Activated B cell treated with CpG ODN at 0.5 μM for 24 hours (primary cell): ENCODE data around the gene MYB. TPM values are rescaled to one million over a fixed set of nuclear protein-coding genes. Genes with fewer than 3 reads are reported as not detected.
"Not testable (repeated sequence)": the region's sequence is repeated elsewhere in the genome, so short reads cannot be mapped to it uniquely, and the experiment has no call there.

Source experiments
- ATAC-seq: fragments of 200-7000 bp; cut with Tn5 transposase; one replicate; pipeline ENCODE4 v1.10.0; 2021; ENCODE audit warnings: low read depth, mild to moderate bottlenecking, moderate library complexity
- CTCF ChIA-PET: fragments of 350-600 bp; sonication (Branson Sonifier 250); formaldehyde crosslinking; loops from one replicate; lab custom pipeline; 2021; ENCODE audit warnings: antibody characterized with exemption; lab: Charles Lee
- POLR2A ChIA-PET: fragments of 350-600 bp; sonication (Branson Sonifier 250); formaldehyde crosslinking; loops from one replicate; lab custom pipeline; 2021; ENCODE audit warnings: antibody characterized with exemption; lab: Charles Lee
- DNase-seq: peaks from one replicate; pipeline ENCODE4 v3.0.0; 2022
- H3K27ac Mint-ChIP-seq: one replicate; pipeline ENCODE4 v1.8.0; 2020; ENCODE audit warnings: mixed read lengths
- H3K27me3 Mint-ChIP-seq: one replicate; pipeline ENCODE4 v1.8.0; 2021; ENCODE audit warnings: mixed read lengths
- H3K36me3 Mint-ChIP-seq: one replicate; pipeline ENCODE4 v1.8.0; 2021; ENCODE audit warnings: low read depth, mixed read lengths
- H3K4me1 Mint-ChIP-seq: one replicate; pipeline ENCODE4 v1.8.0; 2021; ENCODE audit warnings: mixed read lengths
- H3K4me3 Mint-ChIP-seq: one replicate; pipeline ENCODE4 v1.8.0; 2020; ENCODE audit warnings: mild to moderate bottlenecking, mixed read lengths
- H3K9me3 Mint-ChIP-seq: one replicate; pipeline ENCODE4 v1.8.0; 2020; ENCODE audit warnings: mixed read lengths
- intact Hi-C: fragments of 100-400 bp; cut with micrococcal nuclease; formaldehyde crosslinking; loops from one replicate; pipeline ENCODE4 v1.15.1; 2024
- total RNA-seq: library from RNA; stranded (reverse); gene quantifications from 2 replicates; pipeline ENCODE4 v1.2.3, GENCODE V29; 2022
- TF ChIP-seq, protein P1 (sequence below): fragments of 200-600 bp; IDR thresholded peaks from one replicate; pipeline ENCODE4 v1.8.0; 2022; ENCODE audit warnings: antibody characterized with exemption, mild to moderate bottlenecking

MYB gene
- total RNA-seq, 1 donor from 2014 or later = 3.2 TPM

DNA sequence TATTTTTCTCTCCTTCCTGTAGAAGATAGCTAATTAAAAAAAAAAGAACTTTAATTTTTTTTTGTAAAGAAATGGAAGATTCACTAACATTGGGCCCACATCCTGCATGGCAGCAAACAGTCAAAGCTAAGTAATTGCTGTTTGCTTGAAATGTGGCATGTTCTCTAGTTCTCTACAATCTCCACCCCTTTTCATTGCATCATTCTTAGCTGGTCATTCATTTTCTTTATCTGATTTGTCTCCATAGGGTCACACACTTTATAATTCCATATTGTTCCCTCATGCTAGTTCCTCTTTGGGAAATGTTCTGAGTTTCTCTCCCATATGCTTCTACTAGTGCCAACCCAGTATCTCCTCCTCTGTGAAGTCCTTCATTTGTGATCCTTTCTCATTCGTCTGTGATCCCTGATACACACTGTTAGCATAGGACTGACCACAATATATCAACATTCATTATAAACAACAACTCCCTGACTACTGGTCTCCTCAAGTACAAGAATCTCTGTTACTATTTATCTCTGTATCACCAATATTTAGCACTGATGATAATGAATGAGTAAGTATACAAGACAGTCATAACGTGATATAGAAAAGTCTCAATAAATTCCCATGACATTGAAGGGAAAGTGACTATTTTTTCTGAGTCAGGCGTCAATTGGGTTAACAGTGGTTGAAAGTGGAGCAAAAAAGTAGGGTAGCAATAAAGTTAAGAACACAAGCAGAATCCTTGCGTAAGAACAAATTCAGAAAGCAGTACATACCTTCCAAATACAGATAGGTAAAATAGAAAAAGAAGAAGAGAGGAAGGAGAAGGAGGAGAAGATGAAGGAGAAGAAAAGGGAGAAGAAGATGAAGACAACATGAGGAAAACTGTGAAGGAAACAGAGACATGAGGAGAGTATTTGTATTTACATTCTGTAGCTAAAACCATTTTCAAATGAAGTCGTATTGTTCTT is 33.2 kb upstream of the MYB start:
- ChIA-PET POLR2A (interaction anchor here (0.7 kb wide), 1 partner anchor 35 kb away, joined by 3 read pairs; no protein-coding TSS in a partner anchor), CTCF (interaction anchor here (0.9 to 1.0 kb wide), 2 partner anchors 36 to 275 kb away, joined by 3 to 4 read pairs; no protein-coding TSS in a partner anchor)
- ATAC-seq = no peak
- Mint-ChIP-seq H3K4me3 (no peak overlapping the region), H3K27ac (no peak overlapping the region), H3K4me1 (peaks cover 30% of the 10 kb centered on the region), H3K36me3 (no peaks in the 10 kb centered on the region), H3K9me3 (no peaks in the 10 kb centered on the region), H3K27me3 (no peaks in the 10 kb centered on the region)
- DNase-seq = no peak
- TF ChIP-seq, protein P1, sequence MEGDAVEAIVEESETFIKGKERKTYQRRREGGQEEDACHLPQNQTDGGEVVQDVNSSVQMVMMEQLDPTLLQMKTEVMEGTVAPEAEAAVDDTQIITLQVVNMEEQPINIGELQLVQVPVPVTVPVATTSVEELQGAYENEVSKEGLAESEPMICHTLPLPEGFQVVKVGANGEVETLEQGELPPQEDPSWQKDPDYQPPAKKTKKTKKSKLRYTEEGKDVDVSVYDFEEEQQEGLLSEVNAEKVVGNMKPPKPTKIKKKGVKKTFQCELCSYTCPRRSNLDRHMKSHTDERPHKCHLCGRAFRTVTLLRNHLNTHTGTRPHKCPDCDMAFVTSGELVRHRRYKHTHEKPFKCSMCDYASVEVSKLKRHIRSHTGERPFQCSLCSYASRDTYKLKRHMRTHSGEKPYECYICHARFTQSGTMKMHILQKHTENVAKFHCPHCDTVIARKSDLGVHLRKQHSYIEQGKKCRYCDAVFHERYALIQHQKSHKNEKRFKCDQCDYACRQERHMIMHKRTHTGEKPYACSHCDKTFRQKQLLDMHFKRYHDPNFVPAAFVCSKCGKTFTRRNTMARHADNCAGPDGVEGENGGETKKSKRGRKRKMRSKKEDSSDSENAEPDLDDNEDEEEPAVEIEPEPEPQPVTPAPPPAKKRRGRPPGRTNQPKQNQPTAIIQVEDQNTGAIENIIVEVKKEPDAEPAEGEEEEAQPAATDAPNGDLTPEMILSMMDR = no peak
- intact Hi-C loops = loop anchor here (1.0 kb wide), 1 partner anchor 15 kb away; no protein-coding TSS in a partner anchor

DNA sequence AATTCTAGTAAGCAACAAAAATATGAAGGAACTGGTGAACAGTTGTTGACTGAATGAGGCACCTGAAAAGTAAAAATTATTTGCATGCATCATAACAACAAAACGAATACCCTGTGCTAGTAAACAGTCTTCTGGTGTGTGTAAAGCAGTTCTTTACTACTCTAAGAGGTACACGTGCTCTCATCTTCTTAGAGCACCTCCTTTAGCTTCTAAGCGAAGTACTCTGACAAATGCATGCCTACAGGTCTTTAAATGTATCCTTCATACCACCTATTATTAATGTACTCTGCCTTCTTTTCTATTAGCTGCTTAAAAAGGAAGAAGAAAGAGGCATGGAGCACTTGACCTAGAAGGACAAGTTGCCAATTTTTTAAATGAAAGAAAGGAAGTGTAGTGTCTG is 32.2 kb upstream of the MYB start:
- intact Hi-C loops = loop anchor here (1.0 kb wide), 1 partner anchor 14 kb away; no protein-coding TSS in a partner anchor
- TF ChIP-seq, protein P1 = no peak
- CTCF ChIA-PET = no interaction called here
- Mint-ChIP-seq H3K27ac (no peak overlapping the region), H3K4me3 (no peak overlapping the region), H3K27me3 (no peaks in the 10 kb centered on the region), H3K9me3 (no peaks in the 10 kb centered on the region), H3K4me1 (peaks cover 24% of the 10 kb centered on the region), H3K36me3 (no peaks in the 10 kb centered on the region)
- DNase-seq (no peak), ATAC-seq (no peak)
- POLR2A ChIA-PET = no interaction called here

DNA sequence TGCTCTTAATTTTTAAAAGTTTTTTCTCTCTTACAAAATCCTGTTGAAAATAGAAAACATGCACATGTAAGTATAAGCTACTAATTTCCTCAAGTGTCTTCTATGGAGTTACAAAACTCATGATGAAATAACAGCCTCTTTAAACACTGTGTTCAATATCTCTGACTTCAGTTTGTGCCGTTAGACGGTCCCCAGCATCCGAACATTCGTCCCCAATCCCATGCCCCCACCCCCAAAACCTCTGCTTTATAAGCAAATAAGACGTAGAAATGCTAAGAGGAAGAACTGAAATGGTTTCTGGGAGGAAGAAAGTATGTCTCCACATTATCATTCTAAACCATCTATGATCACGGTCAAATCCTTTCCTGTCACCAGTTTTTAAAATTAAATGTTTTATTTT is 31.7 kb upstream of the MYB start:
- Mint-ChIP-seq H3K27me3 (no peaks in the 10 kb centered on the region), H3K4me1 (peaks cover 19% of the 10 kb centered on the region), H3K36me3 (no peaks in the 10 kb centered on the region), H3K9me3 (no peaks in the 10 kb centered on the region), H3K4me3 (no peak overlapping the region), H3K27ac (no peak overlapping the region)
- POLR2A ChIA-PET = no interaction called here
- no peak for DNase-seq
- TF ChIP-seq, protein P1 = no peak
- intact Hi-C loops = no loop called here
- no peak for ATAC-seq
- CTCF ChIA-PET = no interaction called here

DNA sequence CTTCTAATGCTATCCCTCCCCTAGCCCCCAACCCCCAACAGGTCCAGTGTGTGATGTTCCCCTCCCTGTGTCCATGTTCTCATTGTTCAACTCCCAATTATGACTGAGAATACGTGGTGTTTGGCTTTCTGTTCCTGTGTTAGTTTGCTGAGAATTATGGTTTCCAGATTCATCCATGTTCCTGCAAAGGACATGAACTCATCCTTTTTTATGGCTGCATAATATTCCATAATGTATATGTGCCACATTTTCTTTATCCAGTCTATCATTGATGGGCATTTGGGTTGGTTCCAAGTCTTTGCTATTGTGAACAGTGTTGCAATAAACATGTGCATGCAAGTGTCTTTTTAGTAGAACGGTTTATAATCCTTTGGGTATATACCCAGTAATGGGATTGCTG is 30.6 kb upstream of the MYB start:
- ATAC-seq, H3K4me3 Mint-ChIP-seq, H3K9me3 Mint-ChIP-seq, H3K27me3 Mint-ChIP-seq, CTCF ChIA-PET, H3K27ac Mint-ChIP-seq, H3K36me3 Mint-ChIP-seq, intact Hi-C loops, POLR2A ChIA-PET, DNase-seq: not testable (repeated sequence)
- H3K4me1 Mint-ChIP-seq = peaks cover 13% of the 10 kb centered on the region

DNA sequence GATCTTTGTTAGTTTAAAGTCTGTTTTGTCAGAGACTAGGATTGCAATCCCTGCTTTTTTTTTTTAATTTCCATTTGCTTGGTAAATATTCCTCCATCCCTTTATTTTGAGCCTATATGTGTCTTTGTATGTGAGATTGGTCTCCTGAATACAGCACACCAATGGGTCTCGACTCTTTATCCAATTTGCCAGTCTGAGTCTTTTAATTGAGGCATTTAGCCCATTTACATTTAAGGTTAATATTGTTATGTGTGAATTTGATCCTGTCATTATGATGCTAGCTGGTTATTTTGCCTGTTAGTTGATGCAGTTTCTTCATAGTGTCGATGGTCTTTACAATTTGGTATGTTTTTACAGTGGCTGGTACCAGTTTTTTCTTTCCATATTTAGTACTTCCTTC is 27.0 kb upstream of the MYB start:
- intact Hi-C loops, H3K27ac Mint-ChIP-seq, DNase-seq, H3K4me1 Mint-ChIP-seq, POLR2A ChIA-PET, ATAC-seq, H3K4me3 Mint-ChIP-seq, H3K9me3 Mint-ChIP-seq, H3K36me3 Mint-ChIP-seq, H3K27me3 Mint-ChIP-seq: not testable (repeated sequence)
- CTCF ChIA-PET = interaction anchor here (0.6 to 1.0 kb wide), 2 partner anchors 9 to 1213 kb away, joined by 3 to 5 read pairs; no protein-coding TSS in a partner anchor

DNA sequence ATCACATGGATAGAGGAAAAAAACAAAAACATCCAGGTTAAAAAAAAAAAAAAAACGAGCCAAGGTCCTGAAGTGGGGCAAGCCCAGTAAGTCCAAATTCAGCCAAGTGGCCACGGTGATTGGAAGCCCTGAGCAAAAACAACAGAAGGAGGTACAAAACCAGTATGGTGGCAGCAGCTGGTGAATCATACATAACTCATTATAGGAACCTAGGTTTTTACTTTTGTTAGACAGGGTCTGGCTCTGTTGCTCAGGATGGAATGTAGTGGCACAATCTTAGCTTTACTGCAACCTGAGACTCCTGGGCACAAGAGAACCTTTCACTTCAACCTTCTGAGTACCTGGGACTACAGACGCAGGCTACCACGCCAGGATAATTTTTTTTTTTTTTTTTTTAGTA is 22.7 kb upstream of the MYB start:
- CTCF ChIA-PET = no interaction called here

More for the DNA sequence above, 22.7 kb upstream of the MYB start:
- TF ChIP-seq, protein P1 = no peak
- intact Hi-C loops = no loop called here
- Mint-ChIP-seq H3K4me1 (peaks cover 8% of the 10 kb centered on the region), H3K27me3 (peaks cover 1% of the 10 kb centered on the region), H3K9me3 (no peaks in the 10 kb centered on the region), H3K36me3 (no peaks in the 10 kb centered on the region), H3K27ac (no peak overlapping the region), H3K4me3 (no peak overlapping the region)
- ATAC-seq = no peak
- DNase-seq = no peak
- POLR2A ChIA-PET = interaction anchor here (0.7 kb wide), 1 partner anchor 20 kb away, joined by 3 read pairs; no protein-coding TSS in a partner anchor
